HG03280 (cell line): ENCODE data around the gene COLEC12.

Experiments
- ATAC-seq: cut with Tn5 transposase; IDR thresholded peaks from one replicate; pipeline ENCODE4 v1.9.1; 2021; ENCODE audit warnings: mild to moderate bottlenecking, moderate library complexity; ENCODE audit not compliant: unreplicated experiment

The COLEC12 gene

DNA sequence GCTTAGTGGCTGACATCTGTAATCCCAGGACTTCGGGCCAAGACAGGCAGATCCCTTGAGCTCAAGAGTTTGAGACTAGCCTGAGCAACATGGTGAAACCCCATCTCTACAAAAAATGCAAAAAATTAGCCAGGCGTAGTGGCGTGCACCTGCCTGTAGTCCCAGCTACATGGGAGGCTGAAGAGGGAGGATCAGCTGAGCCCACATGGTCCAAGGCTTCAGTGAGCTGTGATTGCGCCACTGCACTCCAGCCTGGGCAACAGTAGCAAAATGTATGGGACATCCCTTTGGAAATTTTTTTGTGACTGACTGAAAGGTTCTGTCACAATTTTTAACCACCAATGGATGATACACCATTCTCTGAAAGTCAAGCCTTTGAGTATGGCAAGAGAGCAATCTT lies 6.3 kb upstream of the COLEC12 start:
- ATAC-seq: no peak

DNA sequence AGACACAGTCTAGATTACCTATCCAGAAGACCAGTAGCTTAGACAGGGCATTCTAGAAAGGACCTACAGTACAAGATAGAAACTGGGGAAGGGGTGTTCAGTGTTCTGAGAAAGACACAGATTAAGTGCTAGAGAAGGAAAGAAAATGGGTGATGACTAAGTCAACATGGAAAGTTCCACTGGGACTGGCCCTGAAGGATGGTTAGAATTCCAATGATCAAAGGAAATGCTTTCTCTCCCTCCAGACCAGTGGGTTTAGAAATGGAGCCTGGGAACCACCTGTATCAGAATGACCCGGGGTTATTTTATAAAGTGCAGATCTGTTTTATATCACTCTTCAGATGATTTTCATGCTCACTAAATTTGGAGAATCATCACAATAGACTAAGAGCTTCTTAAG lies 5.8 kb upstream of the COLEC12 start:
- no peak for ATAC-seq

DNA sequence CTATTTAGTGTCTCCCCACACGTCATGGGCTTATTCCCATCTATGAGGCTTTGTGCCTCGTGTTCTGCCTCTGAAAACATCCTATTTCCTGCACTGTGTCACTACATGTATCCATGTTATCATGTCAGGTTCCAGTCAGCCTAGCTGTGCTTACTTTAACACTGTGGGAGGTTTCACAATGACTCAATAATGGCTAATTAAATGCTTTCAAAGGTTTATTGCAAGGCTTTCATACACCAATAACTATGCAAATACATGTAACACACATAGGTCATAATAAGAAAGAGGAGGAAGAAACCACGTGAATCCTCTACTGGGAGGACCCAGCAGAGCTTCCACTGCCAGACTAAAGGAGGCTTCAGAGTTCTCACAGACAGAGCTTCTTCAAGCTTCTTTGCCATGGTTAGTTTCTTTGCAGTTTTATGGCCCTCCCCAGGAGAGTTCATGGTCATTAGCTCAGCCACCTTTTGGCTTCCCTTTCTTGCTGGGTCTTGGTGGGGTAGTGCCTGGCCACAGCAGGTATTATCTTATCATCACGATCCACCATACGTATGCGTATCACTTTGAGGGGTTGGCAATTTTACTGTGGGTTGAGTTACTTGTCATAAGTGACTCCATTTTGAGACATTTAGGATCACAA lies 5.1 kb upstream of the COLEC12 start:
- ATAC-seq: peak; percentile 80

DNA sequence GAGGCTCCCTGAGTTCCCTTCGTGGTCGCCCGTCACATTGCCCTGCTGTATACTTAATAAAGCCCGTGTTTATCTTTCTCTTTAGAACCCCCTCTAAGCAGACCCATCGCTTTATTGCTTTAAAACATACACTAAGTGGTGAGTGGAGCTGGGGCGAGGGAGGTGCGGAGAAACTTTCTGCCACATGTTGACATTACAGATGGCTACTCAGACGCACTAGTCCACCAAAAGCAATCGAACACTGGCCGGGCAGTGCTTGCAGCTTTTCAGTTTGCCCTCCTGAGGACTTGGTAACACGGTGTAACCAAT lies 859 bp upstream of the COLEC12 start:
- ATAC-seq: no peak

DNA sequence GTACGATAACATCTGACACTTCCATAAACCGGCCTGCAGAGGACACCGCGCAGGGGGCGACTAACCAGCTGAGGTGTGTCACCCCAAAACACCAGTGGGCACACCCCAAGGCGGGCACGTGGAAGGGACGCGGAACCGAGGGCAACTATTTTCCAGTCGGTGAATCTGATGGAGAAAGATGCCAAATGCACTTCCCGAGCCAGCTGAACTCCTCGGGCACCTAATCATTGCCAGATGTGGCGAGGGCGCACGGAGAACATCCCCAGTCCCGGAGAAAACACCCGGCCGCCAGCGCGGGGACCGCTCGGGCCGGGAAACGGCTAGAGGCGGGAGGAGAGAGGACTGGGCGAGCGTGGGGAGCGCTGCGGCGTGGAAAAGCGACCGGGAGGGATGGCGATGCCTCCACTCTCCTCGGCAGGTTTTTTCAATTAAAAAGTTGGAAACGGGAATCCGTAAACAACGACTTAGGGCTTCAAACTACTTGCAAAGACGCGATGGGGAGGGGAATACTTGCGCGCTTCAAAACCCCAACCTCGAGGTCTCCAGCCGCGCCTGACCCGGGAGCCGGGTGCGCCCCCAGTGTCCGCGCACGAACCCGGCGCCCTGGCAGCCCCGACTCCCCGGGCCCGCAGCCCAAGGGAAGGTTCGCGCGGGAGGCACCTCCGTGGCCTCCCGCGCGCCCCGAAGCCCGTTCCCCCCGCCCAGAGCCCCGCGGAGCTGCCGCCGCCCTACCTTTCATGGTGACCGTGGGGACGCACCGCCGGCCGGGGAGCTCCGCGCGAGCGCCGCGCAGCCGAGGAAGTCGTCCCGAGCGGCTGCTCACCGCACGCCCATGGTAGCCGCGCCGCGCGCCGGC lies 497 bp downstream of the COLEC12 start:
- ATAC-seq: no peak

DNA sequence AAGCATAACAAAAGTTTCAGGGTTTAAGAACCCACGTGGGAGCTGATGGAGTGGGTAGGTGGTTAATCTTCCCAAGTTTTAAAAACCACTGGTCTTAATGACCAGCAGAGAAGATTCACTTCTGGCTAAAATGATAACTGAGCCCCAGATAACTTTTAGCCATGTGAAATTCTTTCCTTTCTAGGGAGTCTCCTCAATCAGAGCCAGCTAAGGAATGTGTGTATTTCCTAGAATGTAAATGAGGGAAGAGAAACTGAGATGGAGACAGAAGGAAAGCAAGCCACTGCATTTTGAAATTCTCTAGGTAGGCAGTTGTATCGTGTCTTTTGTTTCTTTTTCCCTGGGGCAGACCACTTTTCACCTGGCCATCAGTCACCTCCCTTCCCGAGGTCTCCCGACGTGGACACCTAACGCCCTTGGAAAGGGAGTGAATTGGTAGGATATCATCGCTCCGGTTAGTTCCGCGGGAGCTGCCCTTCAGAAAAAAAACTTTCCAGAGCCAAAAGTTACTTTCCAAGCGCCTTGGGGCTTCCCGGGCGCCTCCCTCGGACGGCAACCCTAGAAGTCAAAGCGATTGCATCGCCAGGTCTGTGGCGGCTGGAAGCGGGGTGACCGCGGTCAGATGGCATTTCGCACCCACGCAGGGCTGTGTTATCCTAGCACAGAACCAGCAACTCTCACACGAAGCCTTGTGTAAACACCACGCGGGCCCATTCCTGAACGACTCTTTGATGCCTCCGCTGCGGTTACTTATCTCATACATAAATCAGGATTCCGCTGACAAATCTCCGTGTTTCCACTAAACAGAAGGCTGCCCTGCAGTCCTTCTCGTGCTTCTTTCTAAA lies 1.3 kb downstream of the COLEC12 start:
- no peak for ATAC-seq

DNA sequence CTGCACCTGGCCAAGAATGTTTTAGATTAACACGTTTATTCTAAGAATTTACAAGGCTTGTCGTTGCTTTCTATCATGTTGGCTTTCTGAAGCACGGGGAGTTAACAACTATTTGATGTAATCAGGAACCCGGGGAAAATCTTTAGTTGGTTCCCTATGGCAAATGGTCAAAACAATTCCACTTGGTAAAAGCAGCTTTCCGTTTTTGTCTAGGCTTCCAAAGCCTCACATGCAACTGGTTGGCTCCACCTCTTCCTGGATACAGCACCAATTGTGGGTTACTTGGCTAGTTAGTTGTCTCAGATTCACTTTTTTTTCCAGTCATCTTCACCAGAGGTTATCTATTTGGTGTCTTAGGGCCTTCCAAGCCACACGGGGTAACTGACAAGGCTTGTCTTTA lies 2.8 kb downstream of the COLEC12 start:
- no peak for ATAC-seq

DNA sequence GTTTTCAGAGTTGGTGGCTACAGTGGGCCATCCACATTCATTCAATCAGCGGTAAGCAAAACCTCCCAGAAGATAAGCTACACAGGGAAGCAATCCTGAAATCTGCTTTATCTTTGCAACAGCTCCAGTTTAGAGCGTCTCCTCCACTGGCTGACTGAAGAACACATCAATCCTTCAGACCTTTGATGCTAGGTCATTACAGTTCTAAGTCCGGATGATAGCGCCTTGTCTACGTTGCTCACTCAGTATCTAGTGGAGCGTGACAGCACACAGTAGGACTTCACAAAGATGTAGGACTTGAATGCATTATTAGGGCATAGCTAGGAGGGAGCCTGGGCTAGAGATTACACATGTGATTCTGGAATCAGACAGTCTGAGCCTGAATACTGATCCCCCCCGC lies 5.0 kb downstream of the COLEC12 start:
- no peak for ATAC-seq

DNA sequence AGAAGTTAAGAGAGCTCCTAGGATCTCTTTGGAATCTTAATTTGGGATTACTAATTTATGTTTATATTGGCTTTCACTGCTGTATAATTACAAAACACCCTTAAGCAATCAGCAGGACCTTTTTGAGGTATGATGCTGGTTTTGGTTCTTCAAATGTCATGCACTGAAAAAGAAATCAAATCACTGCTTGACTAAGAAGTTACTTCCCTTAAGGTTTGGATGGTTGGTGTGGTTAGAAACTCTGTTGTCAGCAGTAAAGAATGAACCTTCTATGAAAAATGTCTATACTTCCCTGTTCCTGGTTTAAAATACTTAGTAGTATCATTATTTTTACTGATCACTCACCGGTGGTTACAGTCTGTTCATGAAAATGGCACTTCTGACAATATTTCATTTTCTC lies 5.5 kb downstream of the COLEC12 start:
- ATAC-seq: no peak

DNA sequence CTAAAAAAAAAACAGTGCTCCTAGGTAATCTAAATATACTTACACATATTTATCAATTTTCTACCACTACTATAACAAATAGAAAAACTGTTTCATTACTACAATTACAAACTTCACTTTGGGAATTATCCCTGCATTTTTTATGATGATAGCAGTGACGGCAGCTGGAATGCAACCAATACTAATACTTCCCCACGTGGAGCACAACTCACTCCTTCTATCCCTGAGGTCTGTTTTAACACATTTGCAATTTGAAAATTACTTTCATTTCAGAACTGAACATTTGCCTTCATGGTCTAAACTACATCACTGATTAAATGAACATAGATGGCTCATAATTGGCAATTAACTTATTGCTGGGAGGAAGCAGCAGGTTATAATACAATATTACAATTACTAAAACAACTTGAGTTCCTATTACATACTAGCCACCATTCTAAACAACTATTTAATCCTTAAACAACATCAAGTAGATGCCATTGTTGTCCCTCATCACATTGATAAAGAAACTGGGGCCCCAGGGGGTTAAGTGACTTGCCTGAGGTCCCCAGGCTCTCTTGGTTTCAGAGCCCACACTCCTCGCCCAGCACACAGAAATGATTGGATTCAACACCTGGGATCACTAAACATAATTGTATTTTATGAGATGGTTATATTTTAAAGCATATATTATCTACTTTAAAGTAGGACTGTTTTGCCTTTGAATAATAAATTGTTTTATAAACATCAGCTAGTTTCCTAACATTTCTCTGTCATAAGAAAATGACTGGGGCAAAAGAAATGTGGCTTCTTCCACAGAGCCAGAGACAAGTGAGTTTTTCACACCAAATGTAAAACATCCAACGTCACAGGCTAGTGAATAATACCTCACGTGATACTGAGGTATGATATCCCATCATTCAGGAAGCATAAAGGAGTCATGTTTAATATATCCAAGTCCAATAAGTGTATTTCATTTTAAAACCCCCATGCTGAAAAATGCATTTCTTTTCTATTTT lies 6.2 kb downstream of the COLEC12 start:
- no peak for ATAC-seq

DNA sequence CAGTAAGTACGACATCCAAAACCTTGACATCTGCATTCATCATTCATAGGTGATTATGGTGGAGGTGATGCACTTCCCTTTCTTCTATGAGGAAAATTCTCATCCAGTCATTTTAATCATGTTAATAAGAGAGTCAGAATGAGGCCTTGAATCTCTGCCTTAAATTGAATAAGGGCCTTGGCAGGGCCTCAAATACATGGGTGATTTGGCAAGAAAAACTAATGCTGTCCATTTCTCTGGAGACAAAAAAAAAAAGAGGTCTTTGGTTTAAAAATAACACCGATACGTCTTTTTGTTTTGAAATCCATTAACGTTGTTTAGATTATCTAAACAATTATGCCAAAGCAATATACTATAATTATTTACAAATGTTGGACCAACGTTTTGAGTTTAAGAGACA lies 8.1 kb downstream of the COLEC12 start:
- no peak for ATAC-seq

DNA sequence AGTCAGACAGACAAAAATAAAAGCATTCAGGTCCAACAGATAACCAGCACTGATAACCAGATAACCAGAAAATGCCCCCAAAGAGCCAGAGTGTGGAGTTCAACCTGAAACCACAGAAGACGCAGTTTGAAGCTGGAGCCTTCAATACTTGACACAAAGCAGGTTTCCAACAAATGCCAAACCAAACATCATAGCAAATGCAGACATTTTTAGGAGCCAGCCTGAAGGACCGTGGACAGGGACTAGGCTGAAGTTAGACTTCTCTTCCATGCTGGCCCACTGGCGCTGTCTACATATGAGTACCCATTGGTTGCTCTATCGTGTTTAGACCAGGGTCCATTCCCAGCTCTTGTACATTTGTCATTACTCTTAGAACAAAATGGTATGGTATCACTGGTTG lies 9.9 kb downstream of the COLEC12 start:
- ATAC-seq: no peak

DNA sequence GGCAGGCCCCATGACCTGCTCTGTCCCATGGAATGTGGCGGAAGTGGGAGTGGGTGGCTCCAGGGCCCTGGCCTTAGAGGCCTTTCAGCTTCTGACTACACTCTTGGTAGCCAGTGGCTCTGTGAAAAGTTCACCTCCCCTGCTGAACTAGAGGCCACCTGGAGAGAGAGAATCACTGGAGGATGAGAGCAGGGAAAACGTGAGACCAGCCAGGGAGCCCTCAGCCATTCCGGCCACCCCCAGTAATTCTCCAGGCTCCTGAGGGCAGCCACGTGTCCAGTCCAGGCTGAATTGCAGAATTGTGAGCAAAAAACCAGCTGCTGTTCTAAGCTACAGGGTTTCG lies 10.5 kb downstream of the COLEC12 start:
- ATAC-seq: no peak

DNA sequence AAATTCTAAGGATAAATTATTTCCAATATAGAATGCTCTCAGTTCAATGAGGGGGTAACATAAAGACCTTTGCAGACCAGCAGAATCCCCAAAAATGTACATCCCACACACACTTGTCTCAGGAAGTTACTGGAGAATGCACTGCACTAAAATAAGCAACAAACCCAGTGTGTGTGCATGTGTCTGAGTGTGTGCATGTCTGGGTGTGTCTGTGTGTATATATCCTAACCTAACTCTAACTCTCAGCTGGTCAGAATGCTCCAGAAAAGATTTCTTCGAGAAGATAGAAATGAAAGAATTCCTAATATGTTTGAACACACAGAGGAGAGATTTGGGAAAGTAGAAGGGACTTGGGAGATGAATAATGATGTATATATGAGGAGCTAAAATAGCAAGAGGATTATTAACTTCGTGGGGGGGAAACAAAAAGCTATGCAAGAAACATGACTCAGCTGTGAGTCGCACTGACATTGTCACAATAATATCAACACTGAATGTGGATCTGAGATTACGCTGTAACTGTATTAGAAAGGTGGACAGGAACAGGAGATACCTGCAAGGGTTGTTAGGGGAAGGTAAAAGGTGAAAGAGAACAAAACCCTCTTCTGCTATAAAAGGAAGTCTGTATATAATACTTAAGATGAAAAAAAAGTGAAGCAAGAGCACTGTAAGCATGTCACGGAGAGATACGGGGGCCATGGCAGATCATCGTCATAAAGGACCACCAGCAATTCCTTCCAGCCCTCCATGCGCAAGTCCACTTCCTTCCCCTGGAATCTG lies 11.1 kb downstream of the COLEC12 start:
- ATAC-seq: no peak

DNA sequence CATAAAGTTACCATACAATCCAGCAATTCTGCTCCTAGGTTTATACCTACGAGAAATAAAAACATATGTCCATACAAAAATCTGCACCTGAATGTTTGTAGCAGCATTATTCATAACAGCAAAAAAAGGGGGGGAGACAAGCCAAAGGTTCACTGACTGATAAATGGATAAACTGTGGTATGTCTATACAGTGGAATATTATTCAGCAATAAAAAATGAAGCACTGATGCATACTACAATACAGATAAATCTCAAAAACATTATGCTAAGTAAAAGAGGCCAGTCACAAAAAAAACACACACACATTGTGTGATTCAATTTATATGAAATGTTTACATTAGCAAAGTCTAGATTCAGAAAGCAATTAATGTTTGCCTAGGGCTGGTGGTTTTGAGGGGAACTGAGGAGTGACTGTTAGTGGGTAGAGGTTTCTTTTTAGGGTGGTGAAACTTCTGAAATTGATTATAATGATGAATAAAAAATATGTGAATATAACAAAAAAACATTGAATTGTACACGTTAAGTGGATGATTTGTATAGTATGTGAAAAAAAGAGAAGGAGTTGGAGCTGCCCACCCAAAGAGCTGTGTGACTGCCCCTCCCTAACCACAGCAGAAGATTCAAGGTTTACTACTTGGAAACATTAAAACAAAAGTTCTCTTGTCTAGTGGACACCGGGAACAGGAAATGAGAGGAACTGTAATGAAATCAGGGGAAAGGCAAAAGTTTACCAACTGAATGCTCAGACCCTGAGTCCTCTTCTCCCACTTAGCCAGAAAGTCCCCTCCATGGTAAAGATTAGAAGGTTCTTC lies 13.4 kb downstream of the COLEC12 start:
- no peak for ATAC-seq

DNA sequence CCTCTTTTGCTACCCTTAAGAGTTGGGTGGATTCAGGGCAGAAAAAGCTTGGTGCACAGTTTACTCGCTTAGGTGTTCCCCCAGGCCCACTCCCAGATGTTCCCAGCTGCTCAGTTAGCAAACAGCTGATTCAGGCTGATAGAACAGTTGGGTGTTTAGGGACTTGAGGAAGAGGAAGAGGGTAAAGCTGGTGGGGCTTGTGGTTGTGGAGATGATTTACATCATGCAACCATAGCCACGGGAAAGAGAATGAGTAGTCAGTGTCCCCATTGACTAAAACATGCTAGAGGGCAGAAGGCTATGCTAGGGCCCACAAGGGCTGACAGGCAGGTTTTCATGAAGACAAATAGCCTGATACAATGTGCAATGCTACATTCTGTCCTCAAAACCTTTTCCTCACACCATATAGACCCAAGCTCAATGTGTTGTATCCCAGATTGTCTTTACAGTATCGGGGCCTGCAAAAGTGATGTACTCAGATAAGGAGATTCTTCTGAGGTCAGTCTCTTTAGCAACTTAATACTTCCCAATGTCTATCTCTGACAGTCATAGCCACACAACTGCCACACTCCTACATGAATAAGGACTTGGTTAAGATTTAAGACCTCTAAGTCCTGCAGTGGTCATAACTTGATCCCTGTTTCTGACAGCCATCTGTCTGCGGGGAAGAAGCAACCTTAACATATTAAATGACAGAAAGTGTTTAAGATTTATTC lies 15.6 kb downstream of the COLEC12 start:
- no peak for ATAC-seq

DNA sequence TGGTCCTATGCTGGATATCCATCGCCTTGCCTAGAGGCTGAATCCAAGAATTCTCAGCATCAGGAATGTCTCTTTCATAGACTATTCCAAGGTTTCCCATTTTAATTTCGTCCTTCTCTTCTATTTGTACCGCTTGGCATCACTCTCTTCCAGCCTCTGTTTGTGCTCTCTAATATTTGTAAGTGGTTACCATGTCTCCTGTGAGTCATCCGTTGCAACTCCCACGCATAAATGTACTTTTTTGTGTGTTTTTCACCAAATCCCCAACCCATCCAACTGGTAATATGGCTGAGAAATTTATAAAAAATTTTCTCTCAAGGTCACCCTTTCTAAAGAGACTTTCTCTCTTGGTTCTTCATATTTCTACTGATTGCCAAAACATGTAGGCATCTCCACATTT lies 21.8 kb downstream of the COLEC12 start:
- no peak for ATAC-seq

DNA sequence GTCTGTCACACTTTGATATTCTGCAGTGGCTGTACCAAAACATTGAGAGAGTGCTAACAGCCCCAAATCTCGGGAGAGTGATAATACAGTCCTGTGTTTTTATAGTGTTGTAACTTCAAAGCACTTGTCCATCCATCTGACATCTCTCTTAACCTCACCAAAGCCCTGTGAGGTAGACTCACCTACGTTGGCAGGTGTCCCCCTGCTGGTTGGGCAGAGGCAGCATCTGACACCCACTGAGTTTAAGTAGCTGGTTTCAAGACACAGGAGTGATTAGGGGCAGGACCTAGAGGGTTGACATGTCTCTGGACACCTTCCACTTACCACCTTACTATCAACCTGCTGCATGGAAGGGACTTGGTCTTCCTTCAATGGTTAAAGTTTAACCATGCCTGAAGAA lies 22.9 kb downstream of the COLEC12 start:
- ATAC-seq: no peak

DNA sequence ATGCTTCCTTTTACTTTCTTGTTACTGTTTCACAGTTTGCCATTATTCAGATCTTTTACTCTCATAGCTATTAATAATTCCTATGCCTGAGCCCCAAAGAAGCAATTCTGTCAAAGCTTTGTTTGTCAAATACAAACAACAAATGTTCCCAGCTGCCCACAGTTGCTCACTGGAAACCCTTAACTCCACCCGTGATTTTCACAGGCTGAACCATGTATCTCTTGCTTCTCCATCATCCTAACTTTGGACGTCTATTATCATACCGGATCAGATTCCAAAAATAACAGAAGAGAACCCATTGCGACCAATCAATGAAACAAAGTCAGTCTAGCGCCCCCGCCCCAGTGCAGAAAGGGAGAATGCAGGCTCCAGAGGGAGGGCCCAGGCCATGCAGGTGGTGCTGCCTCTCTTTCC lies 24.2 kb downstream of the COLEC12 start:
- ATAC-seq: no peak
